ENCODE data around the gene MAGIX. TPM values are rescaled to one million over a fixed set of nuclear protein-coding genes. Genes with fewer than 3 reads are reported as not detected.

Gene MAGIX
- total and polyA plus RNA-seq, 2 of the 4 experiments (the other 2 are of a cell fraction): 0.72 to 1.1 TPM

GRCh38 chrX:49183701-49184281, 21.2 kb downstream of the MAGIX start:
- no peak for DNase-seq
- H2BK5ac ChIP-seq (ENCODE audit: low read depth, low read length, poor library complexity, severe bottlenecking): no peak overlapping the region
- no peak overlapping the region for H3K4ac ChIP-seq (ENCODE audit: low read depth, low read length)
- H2AFZ ChIP-seq (replicated peaks; ENCODE audit: low read length, poor library complexity): peak overlapping the region; percentile 69
- no peak overlapping the region for H3K4me3 ChIP-seq (ENCODE audit: insufficient read depth, low read depth, low read length)
- no peaks in the 10 kb centered on the region for H4K20me1 ChIP-seq (ENCODE audit: insufficient read depth, low read length)
- no peak overlapping the region for H3K18ac ChIP-seq (ENCODE audit: low read depth, low read length)
- intact Hi-C loops (cut with micrococcal nuclease) (no loop called here), dilution Hi-C loops (cut with HindIII; ENCODE audit: low sequenced_read_pairs, unreplicated experiment) (no loop called here), in situ Hi-C loops (cut with MboI; ENCODE audit: low sequenced_read_pairs) (no loop called here)
- BruUV-seq (replicated peaks): no TSS peak
- TF ChIP-seq SMC3 (IDR thresholded peaks at IDR 0.05; ENCODE audit: low read depth, low read length) (no peak), MAFK (IDR thresholded peaks at IDR 0.05; ENCODE audit: low read depth, low read length) (no peak), RCOR1 (IDR thresholded peaks at IDR 0.05; ENCODE audit: insufficient replicate concordance, low read length) (no peak), MAZ (IDR thresholded peaks at IDR 0.05; ENCODE audit: borderline replicate concordance, low read depth, low read length) (no peak), CEBPB (IDR thresholded peaks at IDR 0.05; ENCODE audit: low read depth, low read length) (no peak), NFE2L2 (IDR thresholded peaks at IDR 0.05; ENCODE audit: low read depth, low read length) (no peak), FOS (IDR thresholded peaks at IDR 0.05; ENCODE audit: low read depth, low read length) (no peak), RFX5 (IDR thresholded peaks at IDR 0.05; ENCODE audit: low read depth, low read length) (no peak), ELK1 (IDR thresholded peaks at IDR 0.05; ENCODE audit: borderline replicate concordance, low read depth, low read length) (no peak)
- H2BK20ac ChIP-seq (ENCODE audit: low read depth, low read length): no peak overlapping the region
- peak overlapping the region in 1 of 2 experiments; percentile 47; a peak in 1 of 4 replicates for H4K8ac ChIP-seq (ENCODE audit: low read depth in 2 of 2, low read length in 2 of 2)
- peaks cover 3% of the 10 kb centered on the region; the same call in 1 of the 2 replicates for H3K9me1 ChIP-seq (ENCODE audit: insufficient read depth, low read length)
- peak overlapping the region; percentile 37 for H2AK9ac ChIP-seq (replicated peaks; ENCODE audit: low read depth, low read length, poor library complexity)
- H3K14ac ChIP-seq (replicated peaks; ENCODE audit: low read depth, low read length): no peak overlapping the region
- no peak overlapping the region for H2BK120ac ChIP-seq (ENCODE audit: low read depth, low read length)
- no peak overlapping the region for H4K5ac ChIP-seq (ENCODE audit: low read depth, low read length)
- H3K9ac ChIP-seq (ENCODE audit: low read depth, low read length): no peak overlapping the region
- H3K79me1 ChIP-seq (ENCODE audit: low read depth in 1 of 2, low read length in 2 of 2): peaks cover 5 to 22% of the 10 kb centered on the region in 2 experiments; a peak in 2 of 4 replicates
- peaks cover 3% of the 10 kb centered on the region for H3K4me1 ChIP-seq (ENCODE audit: control insufficient read depth, insufficient read depth, low read length)
- H3K23ac ChIP-seq (ENCODE audit: low read depth, low read length): no peak overlapping the region
- H2AK5ac ChIP-seq (ENCODE audit: low read depth, low read length): 0 out of 2 replicates have a peak overlapping the region, but pooled peaks have one; percentile 18
- ChIA-PET POLR2A (ENCODE audit: unreplicated experiment) (no interaction called here), CTCF (no interaction called here)
- H3K27ac ChIP-seq (ENCODE audit: insufficient read depth, low read length): no peak overlapping the region
- H3K4me2 ChIP-seq (ENCODE audit: low read depth, low read length): peak overlapping the region; percentile 73
- no peak for ATAC-seq (ENCODE audit: low read depth)
- H3K27me3 ChIP-seq (ENCODE audit: control insufficient read depth, insufficient read depth, low read length): no peaks in the 10 kb centered on the region
- H4K91ac ChIP-seq (ENCODE audit: insufficient read depth, low read depth, low read length): no peak overlapping the region
- no peaks in the 10 kb centered on the region for H3K9me3 ChIP-seq (ENCODE audit: control insufficient read depth, insufficient read depth, low read length)
- WGBS, 2 experiments (ENCODE audit: extremely low coverage in 2 of 2, insufficient read length in 1 of 2): 87% methylated on average over 6 of the region's 18 CpGs; no CpG with 5 or more reads in 1 of the 2 experiments
- no peak overlapping the region for H2BK15ac ChIP-seq (ENCODE audit: low read depth, low read length)
- H3K36me3 ChIP-seq (ENCODE audit: control insufficient read depth, insufficient read depth, low read length): peaks cover 10% of the 10 kb centered on the region; the same call in 1 of the 2 replicates
- H3K56ac ChIP-seq (ENCODE audit: extremely low read depth, insufficient read depth, low read length): no peak overlapping the region
